Measurements from ENCODE around the gene TMPRSS2.

DNA sequence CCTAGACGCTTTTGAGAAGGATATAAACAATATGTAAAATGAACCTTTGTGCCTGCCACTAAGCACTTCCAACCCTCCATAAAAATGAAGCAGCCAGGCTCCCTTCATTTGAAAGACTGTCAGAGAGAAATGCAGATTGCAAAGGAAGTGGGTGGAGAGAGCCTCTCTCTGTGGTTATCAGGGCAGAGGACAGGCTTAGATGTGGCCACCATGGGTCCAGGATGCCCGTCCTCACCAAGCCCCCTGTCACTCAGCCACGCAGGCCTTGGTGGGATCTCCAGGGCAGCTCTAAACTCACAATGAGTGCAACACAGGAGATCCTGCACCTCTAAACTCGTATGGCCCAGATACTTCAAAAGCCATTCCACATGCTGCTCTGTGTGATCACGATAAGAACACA lies 37.9 kb downstream of the TMPRSS2 start:
- TF ChIP-seq CTCF (IDR thresholded peaks at IDR 0.05; ENCODE audit: insufficient read depth, low read depth, low read length) (no peak), EZH2 (IDR thresholded peaks at IDR 0.05; ENCODE audit: insufficient read depth, low read length) (no peak)
